VCaP (cell line): Measurements from ENCODE around the gene S100A7A.

Source experiments
- H3K27ac ChIP-seq: fragments of 450-650 bp; 2 replicates; pipeline ENCODE4 v1.5.1; 2017
- CTCF ChIP-seq: fragments of 450-650 bp; conservative IDR thresholded peaks from 2 replicates; pipeline ENCODE4 v1.5.1; 2017; ENCODE audit warnings: mild to moderate bottlenecking, moderate library complexity

The S100A7A gene

GRCh38 chr1:153470707-153471106, 54.4 kb downstream of the S100A7A start:
- TF ChIP-seq CTCF = no peak
- H3K27ac ChIP-seq = no peak overlapping the region
